ENCODE results near the gene MGMT. TPM values are rescaled to one million over a fixed set of nuclear protein-coding genes. Genes with fewer than 3 reads are reported as not detected.

Gene MGMT
- total RNA-seq, 1 donor from 2014 or later: 20.8 TPM

DNA sequence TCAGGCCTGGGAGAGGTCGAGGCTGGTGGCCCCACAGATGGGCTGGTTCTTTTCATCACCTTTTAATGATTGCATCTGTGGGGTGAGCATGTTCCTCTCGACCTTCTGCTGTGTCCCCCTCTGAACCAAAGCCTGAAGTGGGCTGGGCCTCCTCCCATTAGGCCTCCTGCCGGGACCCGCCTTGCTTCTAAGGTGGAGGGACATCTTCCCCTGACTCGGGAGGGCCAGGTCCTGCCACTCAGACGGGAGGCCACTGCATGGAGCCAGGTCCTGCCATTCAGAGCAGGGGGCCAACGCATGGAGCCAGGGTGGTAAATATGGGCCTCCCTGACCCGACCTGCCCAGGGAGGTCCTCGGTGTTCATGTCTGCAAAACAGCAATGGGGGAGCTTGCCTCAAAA is 308.6 kb downstream of the MGMT start:
- no peaks in the 10 kb centered on the region for H3K4me1 Mint-ChIP-seq (ENCODE audit: unreplicated experiment)
- H3K36me3 Mint-ChIP-seq (ENCODE audit: unreplicated experiment): no peaks in the 10 kb centered on the region
- TF ChIP-seq CTCF (IDR thresholded peaks at IDR 0.05): no peak
- DNase-seq (ENCODE audit: extremely low spot score, unreplicated experiment): peak; percentile 80
- H3K27me3 Mint-ChIP-seq (ENCODE audit: unreplicated experiment): no peaks in the 10 kb centered on the region
- no peak overlapping the region for H3K27ac Mint-ChIP-seq (ENCODE audit: unreplicated experiment)
- peaks cover 27% of the 10 kb centered on the region for H3K9me3 Mint-ChIP-seq (ENCODE audit: unreplicated experiment)
- no peak overlapping the region for H3K4me3 Mint-ChIP-seq (ENCODE audit: unreplicated experiment)

DNA sequence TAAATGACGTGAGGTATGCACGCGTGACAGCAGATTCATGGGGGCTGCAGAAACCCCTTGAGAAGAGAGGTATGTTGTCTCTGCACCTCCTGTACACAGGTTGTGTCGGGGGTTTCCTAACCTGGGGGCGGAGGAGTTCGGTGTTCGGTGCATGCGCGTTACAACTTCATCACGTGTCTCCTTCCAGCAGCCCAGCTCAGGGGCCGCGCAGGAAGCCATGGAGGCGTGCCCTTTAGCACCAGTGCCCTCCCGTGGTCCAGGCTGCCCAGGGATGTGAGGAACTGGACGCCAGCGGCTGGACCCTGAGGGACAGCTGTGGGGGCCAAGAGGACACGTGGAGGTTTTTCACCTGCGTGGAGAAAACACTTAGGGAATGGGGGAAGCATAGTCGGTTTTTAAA is 310.6 kb downstream of the MGMT start:
- no peak for TF ChIP-seq CTCF (IDR thresholded peaks at IDR 0.05)
- Mint-ChIP-seq H3K27ac (ENCODE audit: unreplicated experiment) (no peak overlapping the region), H3K27me3 (ENCODE audit: unreplicated experiment) (no peaks in the 10 kb centered on the region), H3K4me1 (ENCODE audit: unreplicated experiment) (no peaks in the 10 kb centered on the region), H3K36me3 (ENCODE audit: unreplicated experiment) (no peaks in the 10 kb centered on the region), H3K4me3 (ENCODE audit: unreplicated experiment) (no peak overlapping the region), H3K9me3 (ENCODE audit: unreplicated experiment) (peaks cover 24% of the 10 kb centered on the region)
- no peak for DNase-seq (ENCODE audit: extremely low spot score, unreplicated experiment)

DNA sequence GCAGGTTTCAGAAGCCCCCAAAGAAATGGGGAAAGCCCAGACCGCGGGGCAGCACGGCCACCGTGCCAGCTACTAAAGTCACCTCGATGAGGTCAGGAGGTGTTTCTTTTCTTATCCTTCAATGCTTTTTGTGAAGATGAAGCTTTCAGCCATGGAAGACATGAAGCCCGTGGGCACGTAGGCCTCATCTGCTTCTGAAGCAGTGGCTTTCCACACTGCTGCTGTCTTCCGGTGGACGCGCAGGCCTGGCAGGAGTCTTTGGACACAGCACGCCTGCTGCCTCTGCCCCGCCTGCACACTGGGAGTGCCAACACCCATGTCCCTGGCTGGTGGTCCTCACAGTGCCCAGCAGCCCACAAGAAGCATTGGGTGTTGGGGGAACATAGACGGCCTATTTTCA is 311.5 kb downstream of the MGMT start:
- H3K36me3 Mint-ChIP-seq (ENCODE audit: unreplicated experiment): no peaks in the 10 kb centered on the region
- peaks cover 29% of the 10 kb centered on the region for H3K9me3 Mint-ChIP-seq (ENCODE audit: unreplicated experiment)
- TF ChIP-seq CTCF (IDR thresholded peaks at IDR 0.05): no peak
- H3K27me3 Mint-ChIP-seq (ENCODE audit: unreplicated experiment): no peaks in the 10 kb centered on the region
- no peak for DNase-seq (ENCODE audit: extremely low spot score, unreplicated experiment)
- no peak overlapping the region for H3K4me3 Mint-ChIP-seq (ENCODE audit: unreplicated experiment)
- no peak overlapping the region for H3K27ac Mint-ChIP-seq (ENCODE audit: unreplicated experiment)
- no peaks in the 10 kb centered on the region for H3K4me1 Mint-ChIP-seq (ENCODE audit: unreplicated experiment)

DNA sequence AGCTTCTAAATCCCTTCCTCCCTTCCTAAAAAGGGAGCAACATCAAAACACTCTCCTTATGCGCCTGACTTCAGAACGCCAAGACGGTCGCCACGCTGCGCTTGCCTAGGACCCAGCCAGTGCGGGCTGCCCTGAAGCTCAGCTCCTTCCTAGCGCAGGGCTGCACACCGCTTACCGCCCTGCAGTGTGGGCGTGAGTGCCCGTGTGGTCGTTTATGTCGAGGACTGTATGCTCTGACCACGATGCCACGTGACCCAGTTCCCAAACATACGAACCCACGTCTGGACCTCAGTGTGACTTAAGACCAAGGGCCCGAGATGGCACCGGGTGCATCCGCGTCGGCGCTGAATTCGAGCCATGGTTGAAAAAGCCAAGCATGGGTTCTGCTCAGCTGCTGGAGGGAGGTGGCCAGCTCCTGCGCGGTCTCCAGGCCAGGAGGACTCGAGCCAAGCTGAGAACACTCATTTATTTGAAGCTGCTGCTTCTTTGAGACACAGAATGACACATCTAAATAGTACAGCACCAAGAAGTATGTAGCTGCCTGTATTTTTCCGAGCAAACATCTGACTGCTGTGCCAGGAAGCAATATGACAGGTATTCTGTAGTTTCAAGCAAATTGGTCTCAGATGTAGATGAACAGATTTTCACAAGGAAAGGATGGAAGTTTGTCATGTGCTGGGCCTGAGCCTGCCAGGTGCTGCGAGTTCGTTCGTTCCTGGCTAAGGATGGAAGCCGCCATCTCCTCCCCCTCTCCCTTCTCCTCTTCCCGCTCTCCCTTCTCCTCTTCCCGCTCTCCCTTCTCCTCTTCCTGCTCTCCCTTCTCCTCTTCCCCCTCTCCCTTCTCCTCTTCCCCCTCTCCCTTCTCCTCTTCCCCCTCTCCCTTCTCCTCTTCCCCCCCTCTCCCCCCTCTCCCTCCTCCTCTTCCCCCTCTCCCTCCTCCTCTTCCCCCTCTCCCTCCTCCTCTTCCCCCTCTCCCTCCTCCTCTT is 312.4 kb downstream of the MGMT start:
- Mint-ChIP-seq H3K27me3 (ENCODE audit: unreplicated experiment) (no peaks in the 10 kb centered on the region), H3K36me3 (ENCODE audit: unreplicated experiment) (no peaks in the 10 kb centered on the region), H3K4me1 (ENCODE audit: unreplicated experiment) (no peaks in the 10 kb centered on the region), H3K9me3 (ENCODE audit: unreplicated experiment) (peaks cover 31% of the 10 kb centered on the region), H3K27ac (ENCODE audit: unreplicated experiment) (no peak overlapping the region), H3K4me3 (ENCODE audit: unreplicated experiment) (no peak overlapping the region)
- TF ChIP-seq CTCF (IDR thresholded peaks at IDR 0.05): no peak
- no peak for DNase-seq (ENCODE audit: extremely low spot score, unreplicated experiment)

DNA sequence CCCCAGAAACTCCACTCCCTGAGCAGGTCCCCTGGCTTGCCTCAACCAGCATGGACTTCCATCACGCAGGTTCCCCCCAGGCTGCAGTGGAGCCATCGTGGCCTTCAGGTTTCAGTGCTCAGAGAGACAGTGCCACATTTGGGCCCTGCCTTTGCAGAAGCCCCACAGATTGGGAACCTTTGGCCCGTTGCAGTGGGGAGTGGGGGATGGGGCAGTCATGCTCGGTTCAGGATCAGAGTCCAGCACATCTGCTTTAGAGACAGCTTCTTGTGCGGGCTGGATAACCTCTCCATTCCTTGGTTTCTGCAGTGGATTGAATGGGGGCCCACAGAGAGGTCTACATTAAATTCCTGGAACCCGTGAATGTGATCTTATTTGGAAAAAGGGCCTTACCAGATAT is 313.2 kb downstream of the MGMT start:
- H3K4me3 Mint-ChIP-seq (ENCODE audit: unreplicated experiment): no peak overlapping the region
- peaks cover 32% of the 10 kb centered on the region for H3K9me3 Mint-ChIP-seq (ENCODE audit: unreplicated experiment)
- no peaks in the 10 kb centered on the region for H3K4me1 Mint-ChIP-seq (ENCODE audit: unreplicated experiment)
- DNase-seq (ENCODE audit: extremely low spot score, unreplicated experiment): no peak
- H3K27ac Mint-ChIP-seq (ENCODE audit: unreplicated experiment): no peak overlapping the region
- no peaks in the 10 kb centered on the region for H3K36me3 Mint-ChIP-seq (ENCODE audit: unreplicated experiment)
- no peaks in the 10 kb centered on the region for H3K27me3 Mint-ChIP-seq (ENCODE audit: unreplicated experiment)
- no peak for TF ChIP-seq CTCF (IDR thresholded peaks at IDR 0.05)
